PC-3 (cell line): Measurements from ENCODE around the gene NOP53. TPM values are rescaled to one million over a fixed set of nuclear protein-coding genes. Genes with fewer than 3 reads are reported as not detected.
"Not testable (repeated sequence)": the region's sequence is repeated elsewhere in the genome, so short reads cannot be mapped to it uniquely, and the experiment has no call there.

Experiments
- ATAC-seq: fragments of 200-7000 bp; cut with Tn5 transposase; 2 replicates; pipeline ENCODE4 v1.9.1; 2020; ENCODE audit warnings: mild to moderate bottlenecking, moderate library complexity
- BruUV-seq: library from RNA; stranded (reverse); fragments of 400-500 nt; replicated peaks from 2 replicates; lab custom pipeline; 2021; lab: Mats Ljungman, UMichigan
- CTCF ChIA-PET: fragments of 300-600 bp; sonication (Branson Sonifier 250); formaldehyde crosslinking; loops from one replicate; lab custom pipeline; 2022; ENCODE audit warnings: antibody characterized with exemption; lab: Charles Lee
- POLR2A ChIA-PET: fragments of 300-600 bp; sonication (Branson Sonifier 250); formaldehyde crosslinking; loops from one replicate; lab custom pipeline; 2022; ENCODE audit warnings: antibody characterized with exemption; ENCODE audit not compliant: unreplicated experiment; lab: Charles Lee
- DNase-seq: peaks from one replicate; pipeline ENCODE4 v3.0.0-alpha.2; 2015
- H2AFZ ChIP-seq: fragments of 300-600 bp; sonication (generic); 2 replicates; pipeline ENCODE4 v1.6.0; 2016; ENCODE audit warnings: antibody characterized with exemption, low read length
- H3F3A ChIP-seq: fragments of 300-600 bp; sonication (generic); one replicate; pipeline ENCODE4 v1.6.0; 2017; ENCODE audit warnings: antibody characterized with exemption, low read length, control low read depth, mild to moderate bottlenecking; ENCODE audit not compliant: unreplicated experiment
- H3K27ac ChIP-seq: fragments of 300-600 bp; sonication (generic); 2 replicates; pipeline ENCODE4 v1.5.1; 2016; ENCODE audit warnings: mild to moderate bottlenecking, low read length
- H3K27me3 ChIP-seq: fragments of 300-600 bp; sonication (generic); 2 replicates; pipeline ENCODE4 v1.6.1; 2016; ENCODE audit warnings: low read length, mixed read lengths
- H3K36me3 ChIP-seq: fragments of 300-600 bp; sonication (generic); 2 replicates; pipeline ENCODE4 v1.6.1; 2016; ENCODE audit warnings: low read depth, mixed run types, low read length, mixed read lengths
- H3K4me1 ChIP-seq: fragments of 300-600 bp; sonication (generic); 2 replicates; pipeline ENCODE4 v1.5.1; 2016; ENCODE audit warnings: low read length; ENCODE audit not compliant: insufficient read depth
- H3K4me2 ChIP-seq: fragments of 300-600 bp; sonication (generic); 2 replicates; pipeline ENCODE4 v1.6.0; 2016; ENCODE audit warnings: low read length
- H3K4me3 ChIP-seq: fragments of 300-600 bp; sonication (generic); 2 replicates; pipeline ENCODE4 v1.5.1; 2016; ENCODE audit warnings: mild to moderate bottlenecking, low read length, mixed read lengths
- H3K79me2 ChIP-seq: fragments of 300-600 bp; sonication (generic); 2 replicates; pipeline ENCODE4 v1.6.1; 2017; ENCODE audit warnings: low read length, mixed read lengths
- H3K9ac ChIP-seq: fragments of 300-600 bp; sonication (generic); 2 replicates; pipeline ENCODE4 v1.6.0; 2016; ENCODE audit warnings: mild to moderate bottlenecking, low read length
- H3K9me2 ChIP-seq: fragments of 300-600 bp; sonication (generic); replicated peaks from 2 replicates; pipeline ENCODE4 v1.6.1; 2016; ENCODE audit warnings: mixed run types, low read length, mixed read lengths
- H3K9me3 ChIP-seq: fragments of 300-600 bp; sonication (generic); 2 replicates; pipeline ENCODE4 v1.6.1; 2016; ENCODE audit warnings: low read length, mixed read lengths
- H4K20me1 ChIP-seq: fragments of 300-600 bp; sonication (generic); 2 replicates; pipeline ENCODE4 v1.6.1; 2016; ENCODE audit warnings: low read length, mixed read lengths
- CTCF ChIP-seq: fragments of 300-600 bp; sonication (generic); conservative IDR thresholded peaks from 2 replicates; pipeline ENCODE4 v1.5.1; 2017; ENCODE audit warnings: antibody characterized with exemption, low read depth, mild to moderate bottlenecking, low read length
- EZH2 ChIP-seq: fragments of 300-600 bp; sonication (generic); IDR thresholded peaks from one replicate; pipeline ENCODE4 v1.6.1; 2017; ENCODE audit warnings: antibody characterized with exemption, mild to moderate bottlenecking, low read length; ENCODE audit not compliant: unreplicated experiment
- EZH2phosphoT487 ChIP-seq: fragments of 300-600 bp; sonication (generic); IDR thresholded peaks from 2 replicates; pipeline ENCODE4 v1.6.1; 2018; ENCODE audit warnings: mild to moderate bottlenecking, antibody characterized with exemption, low read length, borderline replicate concordance
- intact Hi-C: fragments of 100-400 bp; cut with micrococcal nuclease; formaldehyde crosslinking; loops from 2 replicates; pipeline ENCODE4 v1.9.0; 2023
- total RNA-seq: library from RNA; depleted of rRNA; stranded (reverse); fragments of >200 nt; gene quantifications from 2 replicates; pipeline ENCODE4 v1.2.3, GENCODE V29; 2014

The NOP53 gene
- total RNA-seq, 1 experiment from 2014 or later: 61.5 TPM

DNA sequence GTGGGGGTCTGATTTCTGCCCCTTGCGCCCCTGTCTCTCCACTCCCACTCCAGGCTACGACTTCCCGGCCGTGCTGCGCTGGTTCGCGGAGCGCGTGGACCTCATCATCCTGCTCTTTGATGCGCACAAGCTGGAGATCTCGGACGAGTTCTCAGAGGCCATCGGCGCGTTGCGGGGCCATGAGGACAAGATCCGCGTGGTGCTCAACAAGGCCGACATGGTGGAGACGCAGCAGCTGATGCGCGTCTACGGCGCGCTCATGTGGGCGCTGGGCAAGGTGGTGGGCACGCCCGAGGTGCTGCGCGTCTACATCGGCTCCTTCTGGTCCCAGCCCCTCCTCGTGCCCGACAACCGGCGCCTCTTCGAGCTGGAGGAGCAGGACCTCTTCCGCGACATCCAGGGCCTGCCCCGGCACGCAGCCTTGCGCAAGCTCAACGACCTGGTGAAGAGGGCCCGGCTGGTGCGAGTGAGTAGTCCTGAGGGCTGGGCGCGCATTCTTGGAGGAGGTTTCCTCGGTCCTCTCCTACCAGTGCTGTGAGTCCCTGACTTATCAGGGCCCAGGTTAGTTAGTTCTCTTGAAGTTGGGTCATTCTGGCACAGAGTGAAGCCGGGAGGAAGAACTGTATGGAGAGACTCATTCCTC, 19.5 kb upstream of the NOP53 start:
- intact Hi-C loops: no loop called here
- Histone ChIP-seq H3F3A (peaks cover 13% of the 10 kb centered on the region), H3K36me3 (no peaks in the 10 kb centered on the region), H3K27me3 (no peaks in the 10 kb centered on the region), H3K4me3 (no peak overlapping the region), H4K20me1 (no peaks in the 10 kb centered on the region), H3K4me2 (no peak overlapping the region), H3K4me1 (peaks cover 26% of the 10 kb centered on the region), H3K9me2 (no peaks in the 10 kb centered on the region), H3K9ac (no peak overlapping the region), H3K9me3 (no peaks in the 10 kb centered on the region), H3K27ac (no peak overlapping the region), H2AFZ (no peak overlapping the region), H3K79me2 (no peaks in the 10 kb centered on the region)
- TF ChIP-seq CTCF (no peak), EZH2 (no peak)
- no TSS peak for BruUV-seq
- CTCF ChIA-PET: no interaction called here
- DNase-seq (no peak), ATAC-seq (no peak)
- POLR2A ChIA-PET: no interaction called here

DNA sequence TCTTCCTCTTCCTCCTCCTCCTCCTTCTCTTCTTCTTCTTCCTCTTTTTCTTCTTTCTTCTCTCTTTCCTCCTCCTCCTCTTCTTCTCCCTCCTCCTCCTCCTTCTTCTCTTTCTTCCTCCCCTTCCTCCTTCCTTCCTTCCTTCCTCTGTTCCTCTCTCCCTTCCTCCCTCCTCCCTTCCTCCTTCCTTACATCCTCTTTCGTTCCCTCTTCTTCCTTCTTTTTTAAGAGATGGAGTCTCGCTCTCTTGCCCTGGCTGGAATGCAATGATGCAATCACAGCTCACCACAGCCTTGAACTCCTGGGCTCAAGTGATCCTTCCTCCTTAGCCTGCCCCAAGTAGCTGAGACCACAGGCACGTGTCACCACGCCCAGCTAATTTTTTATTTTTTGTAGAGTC, 18.9 kb upstream of the NOP53 start:
- ATAC-seq (no peak), DNase-seq (no peak)
- no peak overlapping the region for H2AFZ ChIP-seq
- H3K4me2 ChIP-seq: no peak overlapping the region
- H3K4me3 ChIP-seq: no peak overlapping the region
- no peaks in the 10 kb centered on the region for H3K36me3 ChIP-seq
- intact Hi-C loops: no loop called here
- BruUV-seq: no TSS peak
- H3K27me3 ChIP-seq: no peaks in the 10 kb centered on the region
- POLR2A ChIA-PET: no interaction called here
- no peak overlapping the region for H3K9ac ChIP-seq
- H3K9me2 ChIP-seq: no peaks in the 10 kb centered on the region
- peaks cover 26% of the 10 kb centered on the region for H3K4me1 ChIP-seq
- CTCF ChIA-PET: interaction anchor here (0.5 kb wide), 1 partner anchor 449 kb away, joined by 3 read pairs; no protein-coding TSS in a partner anchor
- no peaks in the 10 kb centered on the region for H4K20me1 ChIP-seq
- TF ChIP-seq EZH2: no peak
- TF ChIP-seq CTCF: no peak
- no peak for TF ChIP-seq EZH2phosphoT487
- no peaks in the 10 kb centered on the region for H3K79me2 ChIP-seq
- H3K9me3 ChIP-seq: no peaks in the 10 kb centered on the region
- H3F3A ChIP-seq: peaks cover 13% of the 10 kb centered on the region
- no peak overlapping the region for H3K27ac ChIP-seq

DNA sequence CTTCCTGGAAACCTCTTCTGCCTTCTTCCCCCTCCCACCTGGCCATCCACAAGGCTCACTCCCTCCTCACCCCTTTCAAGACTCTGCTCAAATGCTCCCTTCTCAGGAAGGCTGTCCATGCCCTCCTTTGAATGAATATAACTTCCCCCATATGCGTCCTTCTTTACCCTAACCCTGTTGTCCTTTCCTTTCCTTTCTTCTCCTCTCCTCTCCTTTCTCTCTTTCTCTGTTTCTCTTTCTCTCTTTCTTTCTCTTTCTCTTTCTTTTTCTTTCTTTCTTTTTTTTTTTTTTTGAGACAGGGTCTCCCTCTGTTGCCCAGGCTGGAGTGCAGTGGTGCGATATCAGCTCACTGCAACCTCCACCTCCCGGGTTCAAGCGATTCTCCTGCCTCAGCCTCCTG, 17.1 kb upstream of the NOP53 start:
- DNase-seq, ATAC-seq, H3K4me3 ChIP-seq, H3K36me3 ChIP-seq, H2AFZ ChIP-seq, H3K79me2 ChIP-seq, H3K9me3 ChIP-seq, BruUV-seq, H4K20me1 ChIP-seq, H3K27me3 ChIP-seq, H3K9me2 ChIP-seq, CTCF ChIA-PET, POLR2A ChIA-PET: not testable (repeated sequence)
- Histone ChIP-seq H3K27ac (peak overlapping the region; percentile 100), H3F3A (peaks cover 13% of the 10 kb centered on the region), H3K9ac (peak overlapping the region; percentile 33; the same call in 1 of the 2 replicates), H3K4me1 (peaks cover 20% of the 10 kb centered on the region), H3K4me2 (peak overlapping the region; percentile 44; the same call in 1 of the 2 replicates)
- intact Hi-C loops: loop anchor here (2.0 kb wide), 1 partner anchor 15 kb away; no protein-coding TSS in a partner anchor
